GM19240 (cell line): ENCODE measurements around the gene S1PR4.
"Not testable (repeated sequence)": the region's sequence is repeated elsewhere in the genome, so short reads cannot be mapped to it uniquely, and the experiment has no call there.

Experiments used
- DNase-seq: peaks from one replicate; pipeline ENCODE4 v3.0.0; 2011; ENCODE audit warnings: low spot score; ENCODE audit not compliant: insufficient read length

The S1PR4 gene

DNA sequence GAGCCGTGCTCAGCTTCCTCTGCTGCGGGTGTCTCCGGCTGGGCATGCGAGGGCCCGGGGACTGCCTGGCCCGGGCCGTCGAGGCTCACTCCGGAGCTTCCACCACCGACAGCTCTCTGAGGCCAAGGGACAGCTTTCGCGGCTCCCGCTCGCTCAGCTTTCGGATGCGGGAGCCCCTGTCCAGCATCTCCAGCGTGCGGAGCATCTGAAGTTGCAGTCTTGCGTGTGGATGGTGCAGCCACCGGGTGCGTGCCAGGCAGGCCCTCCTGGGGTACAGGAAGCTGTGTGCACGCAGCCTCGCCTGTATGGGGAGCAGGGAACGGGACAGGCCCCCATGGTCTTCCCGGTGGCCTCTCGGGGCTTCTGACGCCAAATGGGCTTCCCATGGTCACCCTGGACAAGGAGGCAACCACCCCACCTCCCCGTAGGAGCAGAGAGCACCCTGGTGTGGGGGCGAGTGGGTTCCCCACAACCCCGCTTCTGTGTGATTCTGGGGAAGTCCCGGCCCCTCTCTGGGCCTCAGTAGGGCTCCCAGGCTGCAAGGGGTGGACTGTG lies 1.2 kb downstream of the S1PR4 start:
- no peak for DNase-seq

DNA sequence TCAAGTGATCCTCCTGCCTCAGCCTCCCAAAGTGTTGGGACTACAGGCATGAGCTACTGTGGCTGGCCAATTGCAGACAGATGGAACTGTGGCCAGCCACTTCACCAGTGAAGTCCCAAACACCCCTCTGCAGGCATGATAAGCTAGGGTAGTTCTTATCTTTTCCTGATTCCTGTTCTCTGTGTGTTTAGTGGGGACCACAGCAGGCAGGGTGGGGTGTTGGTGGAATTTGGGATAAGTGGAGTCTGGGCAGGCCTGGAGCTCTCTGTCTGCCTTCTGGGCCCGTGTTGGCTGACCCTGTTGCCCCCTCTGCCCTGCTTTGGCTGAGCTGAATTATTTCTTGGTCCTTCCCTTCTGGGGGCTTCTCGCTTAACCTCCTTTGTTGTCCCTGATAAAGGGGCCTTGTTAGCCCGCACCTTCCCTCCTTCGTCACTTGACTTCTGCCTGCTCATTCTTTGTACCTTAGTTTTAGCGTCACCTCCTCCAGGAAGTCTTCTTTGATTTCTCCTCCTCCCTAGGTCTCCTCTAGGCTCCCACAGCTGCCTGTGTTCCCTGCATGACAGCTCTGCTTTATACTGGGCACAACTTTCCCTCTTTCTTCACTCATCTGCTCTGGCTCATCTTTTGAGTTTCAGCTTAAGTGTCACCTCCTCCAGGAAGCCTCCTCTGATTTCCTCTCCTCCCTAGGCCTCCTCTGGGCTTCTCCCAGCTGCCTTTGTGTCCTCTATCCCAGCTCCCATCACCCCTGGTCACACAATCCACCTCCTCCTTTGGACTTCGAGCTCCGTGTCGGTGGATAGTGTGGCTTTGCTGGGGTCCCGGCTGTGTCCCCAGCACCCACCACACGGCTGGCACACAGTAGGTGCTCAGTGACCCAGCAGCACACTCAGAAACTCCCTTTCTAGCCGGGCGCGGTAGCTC lies 5.4 kb downstream of the S1PR4 start:
- DNase-seq: no peak

DNA sequence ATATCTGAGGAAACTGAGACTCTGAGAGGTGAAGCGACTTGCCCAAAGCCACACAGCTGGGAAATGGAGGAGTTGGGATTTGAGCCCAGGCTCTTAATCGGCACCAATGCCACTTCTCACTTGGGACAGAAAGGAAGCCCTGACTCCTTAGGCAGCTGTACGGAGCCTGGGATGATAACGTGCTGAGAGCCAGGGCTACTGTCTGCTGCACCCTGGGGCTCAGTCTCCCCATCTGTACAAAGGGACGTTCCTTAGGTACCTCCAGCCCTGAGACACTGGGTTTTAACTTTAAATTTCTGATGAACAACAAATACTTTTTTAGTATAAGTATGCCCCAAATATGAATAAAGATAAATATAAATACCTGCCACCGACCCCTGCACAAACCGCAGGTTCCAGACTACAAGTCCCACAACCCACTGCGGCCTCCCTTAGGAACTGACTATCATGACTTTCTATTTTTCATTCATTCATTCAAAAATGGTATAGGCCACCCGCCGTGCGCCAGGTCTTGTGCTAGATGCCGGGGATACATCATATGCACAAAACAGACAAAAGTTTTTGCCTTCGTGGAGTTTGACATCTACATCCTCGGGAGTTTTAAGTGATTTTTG lies 6.4 kb downstream of the S1PR4 start:
- DNase-seq: no peak

DNA sequence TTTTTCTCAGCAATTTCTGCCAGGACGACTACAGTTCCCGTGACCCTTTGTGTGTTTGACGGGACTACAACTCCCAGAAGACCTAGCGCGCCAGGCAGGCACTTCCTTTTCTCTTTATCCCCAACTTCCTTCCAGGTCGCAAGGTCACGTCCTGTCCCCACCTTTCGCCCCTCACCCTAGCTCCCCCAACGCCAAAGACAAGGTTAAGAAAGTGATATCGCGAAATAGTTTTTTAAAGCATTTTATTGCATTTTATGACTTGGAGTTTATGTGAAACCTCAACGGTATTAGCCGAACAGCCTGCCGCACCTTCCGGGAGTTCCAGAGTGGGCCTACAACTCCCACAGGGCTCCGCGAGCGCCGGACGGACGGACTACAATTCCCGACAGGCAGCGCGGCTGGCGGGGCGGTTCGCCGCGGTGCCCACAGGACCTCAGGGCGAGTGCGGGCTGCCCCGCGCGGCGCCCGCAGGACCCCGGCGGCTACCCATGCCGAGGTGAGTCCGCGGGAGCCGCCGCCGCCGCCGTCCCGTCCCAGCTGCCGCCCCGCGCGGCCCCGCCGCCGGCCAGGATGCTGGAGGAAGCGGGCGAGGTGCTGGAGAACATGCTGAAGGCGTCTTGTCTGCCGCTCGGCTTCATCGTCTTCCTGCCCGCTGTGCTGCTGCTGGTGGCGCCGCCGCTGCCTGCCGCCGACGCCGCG lies 7.0 kb downstream of the S1PR4 start, which contains the start of gene NCLN:
Gene NCLN, plus strand, starts transcription at position 470 of the 699 bp plus-strand sequence. Its CDS starts 101 bp downstream, at position 571.
- DNase-seq: peak; percentile 71

DNA sequence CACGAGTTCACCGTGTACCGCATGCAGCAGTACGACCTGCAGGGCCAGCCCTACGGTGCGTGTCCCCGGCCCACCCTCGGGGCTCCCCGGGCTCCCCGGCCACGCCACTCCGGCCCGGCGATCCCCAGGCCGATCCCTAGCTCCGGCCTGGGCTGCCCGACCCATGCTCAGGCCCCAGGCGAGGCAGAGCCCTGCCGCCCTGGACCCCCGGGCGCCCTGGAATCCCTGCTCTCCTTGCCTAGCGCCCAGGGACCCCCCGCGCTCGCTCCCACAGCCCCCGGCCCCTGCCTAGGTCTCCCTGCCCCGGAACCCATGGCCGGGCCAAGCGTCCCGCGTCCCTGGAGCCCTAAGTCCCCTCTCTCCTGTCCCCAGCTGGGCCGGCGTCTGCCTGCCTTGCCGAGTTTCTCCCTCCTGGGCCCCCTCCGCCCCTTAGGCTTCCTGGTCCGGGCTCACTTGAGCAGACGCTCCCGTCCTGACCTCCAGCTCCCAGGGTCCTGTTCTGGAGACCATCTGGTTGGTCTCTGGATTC lies 7.7 kb downstream of the S1PR4 start:
- DNase-seq: no peak

DNA sequence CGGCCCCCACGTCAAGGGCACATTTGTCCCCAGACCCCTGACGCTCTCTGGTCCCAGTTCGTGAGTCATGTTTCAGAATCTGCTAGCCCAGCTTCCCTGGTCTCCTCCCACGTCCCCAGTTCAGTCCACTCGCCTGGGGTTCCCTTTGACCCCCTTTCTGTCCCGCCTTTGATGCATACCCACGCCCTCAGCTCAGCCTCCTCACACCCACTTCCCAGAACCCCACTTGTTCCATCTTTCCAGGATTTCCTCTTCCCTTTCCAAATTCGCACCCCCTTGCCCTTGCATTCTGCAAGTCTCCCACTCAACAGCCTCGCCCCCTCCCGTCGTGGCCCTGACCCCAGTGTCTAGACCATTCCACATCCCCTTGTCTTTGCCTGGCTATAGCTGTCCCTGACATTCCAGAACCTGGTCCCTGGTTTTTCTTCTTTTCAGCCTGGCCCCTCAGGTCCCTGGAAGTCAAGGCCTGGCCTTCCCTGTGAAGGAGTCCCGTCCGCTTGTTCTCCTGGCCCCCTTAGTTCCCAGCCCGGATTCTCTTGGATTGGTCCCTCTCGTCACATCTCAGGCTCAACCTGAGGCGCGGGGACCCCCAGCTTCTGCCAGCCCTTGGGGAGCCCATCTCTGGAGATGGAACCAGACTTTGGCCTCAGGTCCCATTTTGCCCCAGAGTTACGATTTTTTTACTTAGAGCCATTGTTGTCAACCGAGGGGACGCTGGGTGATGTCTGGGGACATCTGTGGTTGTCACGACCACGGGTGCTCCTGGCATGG lies 8.5 kb downstream of the S1PR4 start:
- no peak for DNase-seq

DNA sequence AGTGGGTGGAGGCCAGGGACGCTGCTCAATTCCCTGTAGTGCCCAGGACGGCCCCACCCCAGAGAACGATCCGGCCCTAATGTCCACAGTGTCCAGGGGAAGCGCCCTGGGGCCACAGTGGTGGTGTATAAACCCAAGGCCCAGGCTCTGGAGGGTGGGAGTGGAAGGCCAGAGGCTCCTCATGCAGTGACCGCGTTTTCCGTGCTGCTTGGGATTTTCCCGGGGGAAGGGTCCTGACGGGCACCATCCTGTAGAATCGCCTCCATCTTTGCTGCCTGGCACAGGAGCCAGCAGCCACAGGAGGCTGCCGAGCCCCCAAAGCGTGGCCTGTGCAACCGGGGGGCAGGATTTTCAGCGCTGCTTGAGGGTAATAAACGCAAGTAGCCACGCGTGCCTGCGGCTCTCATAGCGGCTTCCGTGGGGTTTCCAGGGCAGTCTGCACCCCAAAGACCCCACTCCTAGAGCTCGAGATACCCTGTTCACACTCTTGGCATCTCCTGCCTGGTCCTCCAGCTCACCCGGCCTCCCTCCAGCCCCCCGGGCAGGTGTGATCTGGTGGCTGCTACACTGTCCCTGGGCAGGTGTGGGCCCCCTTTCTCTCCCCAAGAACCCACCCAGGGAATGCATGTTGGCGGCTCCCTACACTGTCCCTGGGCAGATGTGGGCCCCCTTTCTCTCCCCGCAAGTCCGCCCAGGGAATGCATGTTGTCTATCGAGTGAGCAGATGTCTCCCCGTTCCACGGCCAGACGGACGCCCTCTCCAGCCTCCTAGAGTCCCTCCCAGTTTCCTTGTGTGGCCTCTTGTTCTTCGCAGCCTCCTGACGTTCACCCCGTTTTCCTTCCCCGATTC lies 9.3 kb downstream of the S1PR4 start:
- DNase-seq: no peak

DNA sequence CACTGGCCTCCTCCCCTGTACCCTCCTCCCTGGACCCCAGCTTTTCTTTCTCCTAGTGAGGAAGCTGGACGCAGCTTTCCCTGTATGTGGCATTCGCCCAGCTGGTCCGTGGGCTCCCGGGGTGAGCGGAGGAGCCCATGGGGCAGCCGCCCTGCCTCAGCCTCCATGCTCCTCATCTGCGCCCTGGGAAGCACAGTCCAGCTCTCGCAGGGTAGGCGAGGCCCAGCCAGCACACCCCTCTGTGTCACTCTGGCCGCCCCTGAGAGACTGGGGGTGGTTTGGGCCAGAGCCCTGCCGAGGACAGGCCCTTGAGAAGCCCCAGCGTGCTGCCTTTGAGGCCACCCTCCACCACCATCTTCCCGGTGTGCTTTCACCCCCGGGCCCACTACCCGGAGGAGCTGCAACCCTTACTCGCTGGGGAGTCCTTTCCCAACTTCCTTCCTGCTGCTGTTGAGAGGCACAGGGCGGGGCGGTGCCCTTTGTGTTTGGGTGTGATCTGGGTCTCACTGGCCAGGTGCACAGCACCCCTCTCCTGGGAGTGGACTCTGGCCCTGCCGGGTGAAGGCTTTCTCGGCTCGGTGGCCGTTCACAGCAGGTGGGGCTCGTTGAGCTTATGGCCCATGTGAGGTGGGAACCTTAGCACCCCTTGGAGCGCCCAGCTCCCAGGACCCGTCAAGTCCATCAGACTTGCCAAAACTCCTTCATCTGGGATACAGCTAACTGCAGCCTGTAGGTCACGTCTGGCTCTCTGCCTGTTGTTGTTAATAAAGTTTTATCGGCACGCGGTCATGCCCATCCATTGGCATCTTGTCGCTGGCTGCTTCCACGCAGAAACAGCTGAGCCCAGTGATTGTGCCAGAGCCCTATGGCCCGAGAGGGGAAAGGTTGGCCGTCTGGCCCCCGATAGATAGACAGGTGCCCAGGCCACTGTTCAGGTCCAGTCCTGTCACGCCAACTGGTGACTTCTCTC lies 10.3 kb downstream of the S1PR4 start:
- DNase-seq: no peak

DNA sequence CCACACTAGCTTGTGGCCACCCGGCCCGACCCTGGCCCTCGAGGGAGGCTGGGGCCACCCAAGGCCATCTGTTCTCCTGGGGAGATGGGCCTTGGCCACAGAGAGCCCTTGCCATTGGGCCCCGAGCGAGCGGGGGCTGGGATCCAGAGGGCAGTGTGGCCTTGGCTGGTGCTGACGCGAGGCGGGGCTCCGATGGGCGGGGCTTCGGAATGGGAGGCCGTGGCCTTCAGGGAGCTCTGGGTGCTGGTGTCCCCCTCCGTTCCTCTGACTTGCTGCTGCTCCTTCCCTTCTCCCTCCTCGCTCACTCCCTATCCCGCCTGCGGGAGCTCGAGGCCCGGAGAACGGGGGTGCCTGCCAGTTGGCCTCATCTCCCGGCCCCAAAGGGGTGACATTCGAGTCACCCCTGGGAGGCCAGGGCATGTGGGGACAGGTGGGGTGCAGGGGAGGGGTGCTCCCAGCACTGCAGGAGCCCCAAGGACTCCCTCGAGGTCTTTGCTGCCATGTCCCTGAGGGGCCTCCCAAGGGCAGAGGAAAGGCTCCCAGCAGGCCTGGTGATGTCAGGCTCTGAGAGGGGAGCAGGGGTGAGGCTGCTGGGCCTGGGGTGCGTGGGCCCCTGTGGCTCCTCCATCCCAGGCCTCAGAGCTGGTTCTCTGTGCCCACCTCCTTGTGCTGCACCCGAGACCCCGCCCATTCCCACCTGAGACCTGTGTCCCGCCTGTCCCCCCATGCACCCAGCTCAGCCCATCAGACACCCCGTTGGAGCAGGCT lies 11.3 kb downstream of the S1PR4 start:
- no peak for DNase-seq

DNA sequence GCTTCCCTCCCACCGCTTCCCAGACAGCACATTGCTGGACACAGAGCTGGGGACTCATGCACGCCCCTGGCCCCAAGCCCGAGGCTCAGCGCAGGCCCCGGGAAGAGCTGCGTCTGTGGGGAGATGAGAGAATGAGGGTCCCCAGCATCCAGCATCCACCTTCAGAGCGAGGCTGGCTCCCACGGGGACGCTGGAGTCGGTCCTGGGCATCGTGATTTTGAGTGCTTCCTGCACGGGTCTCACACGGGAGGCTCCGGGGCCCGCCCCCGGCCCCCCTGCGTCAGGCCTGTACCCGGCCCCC lies 11.9 kb downstream of the S1PR4 start:
- DNase-seq: no peak

DNA sequence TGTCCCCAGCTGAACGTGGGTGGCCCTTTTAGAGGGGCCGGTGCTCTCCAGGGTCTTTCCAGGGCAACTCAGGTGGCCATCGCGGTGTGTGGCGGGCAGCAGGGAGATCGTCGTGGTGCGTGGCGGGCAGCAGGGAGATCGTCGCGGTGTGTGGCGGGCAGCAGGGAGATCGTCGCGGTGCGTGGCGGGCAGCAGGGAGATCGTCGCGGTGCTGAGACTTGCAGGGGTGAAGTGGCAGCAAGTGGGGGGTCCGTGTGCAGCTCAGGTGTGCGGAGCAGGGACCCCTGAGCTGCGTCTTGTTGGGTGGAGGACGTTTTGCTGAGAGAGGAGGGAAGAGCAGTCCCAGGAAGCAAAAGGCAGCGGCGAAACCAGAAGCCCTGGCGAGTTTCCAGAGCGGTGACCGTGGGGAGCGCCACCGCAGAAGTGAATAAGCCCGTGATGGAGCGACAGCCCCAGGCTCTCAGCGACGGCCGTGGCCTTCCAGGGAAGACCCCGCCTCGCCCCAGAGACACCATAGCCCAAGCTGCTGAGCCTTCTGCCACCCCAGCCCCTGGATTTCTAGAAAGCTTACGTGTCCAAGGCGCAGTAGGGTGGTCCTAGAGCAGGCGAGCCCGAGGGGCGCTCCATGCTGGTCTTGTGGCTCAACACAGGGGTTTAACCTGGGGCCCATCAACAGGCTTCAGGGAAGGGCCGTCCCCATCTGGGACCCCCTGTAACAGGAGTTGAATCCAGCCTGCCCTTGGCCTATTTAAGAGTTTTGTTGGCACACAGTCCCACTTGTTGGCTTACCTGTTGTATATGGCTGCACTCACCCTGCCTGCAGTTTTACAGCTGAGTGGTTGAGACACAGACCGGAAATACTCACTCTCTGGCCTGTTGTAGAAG lies 12.6 kb downstream of the S1PR4 start:
- DNase-seq: no peak

DNA sequence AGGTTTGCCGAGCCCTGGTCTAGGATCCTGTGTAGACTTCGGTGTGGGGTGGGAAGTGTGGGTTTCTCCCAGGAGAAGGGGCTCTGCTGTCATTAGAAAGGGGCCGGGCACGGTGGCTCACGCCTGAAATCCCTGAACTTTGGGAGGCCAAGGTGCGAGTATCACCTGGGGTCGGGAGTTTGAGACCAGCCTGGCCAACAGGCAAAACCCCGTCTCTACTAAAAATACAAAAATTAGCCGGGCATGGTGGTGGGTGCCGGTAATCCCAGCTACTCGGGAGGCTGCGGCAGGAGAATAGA lies 13.2 kb downstream of the S1PR4 start:
- DNase-seq: not testable (repeated sequence)

DNA sequence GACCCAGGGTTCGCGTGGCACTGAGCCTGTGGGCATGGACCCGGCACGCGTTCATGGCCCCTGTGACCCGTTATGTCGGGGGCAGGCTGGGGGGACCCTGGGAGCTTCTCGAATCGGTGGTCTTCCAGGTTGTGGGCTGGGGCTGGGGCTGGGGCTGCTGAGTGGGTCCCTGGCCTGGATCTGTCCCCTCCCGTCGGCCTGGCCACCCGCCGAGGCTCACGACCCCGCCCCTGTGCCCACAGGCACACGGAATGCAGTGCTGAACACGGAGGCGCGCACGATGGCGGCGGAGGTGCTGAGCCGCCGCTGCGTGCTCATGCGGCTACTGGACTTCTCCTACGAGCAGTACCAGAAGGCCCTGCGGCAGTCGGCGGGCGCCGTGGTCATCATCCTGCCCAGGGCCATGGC lies 13.7 kb downstream of the S1PR4 start:
- DNase-seq: no peak

DNA sequence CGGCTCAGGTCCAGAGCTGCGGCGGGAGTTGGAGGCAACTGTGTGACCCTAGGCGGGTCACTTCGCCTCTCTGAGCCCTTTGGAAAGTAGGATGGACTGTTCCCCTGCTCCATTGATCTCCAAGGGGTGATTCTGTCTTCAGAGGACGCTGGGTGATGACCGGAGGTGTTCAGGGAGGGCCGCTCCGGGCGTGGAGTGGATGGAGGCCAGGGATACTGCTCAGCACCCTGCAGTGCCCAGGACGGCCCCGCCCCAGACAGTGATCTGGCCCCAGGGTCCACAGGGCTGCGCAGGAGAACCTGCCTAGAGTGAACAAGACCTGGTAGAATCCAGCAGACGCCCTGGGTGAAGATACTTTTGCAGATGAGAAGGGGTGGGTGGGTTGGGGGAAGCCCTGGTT lies 14.1 kb downstream of the S1PR4 start:
- DNase-seq: no peak

DNA sequence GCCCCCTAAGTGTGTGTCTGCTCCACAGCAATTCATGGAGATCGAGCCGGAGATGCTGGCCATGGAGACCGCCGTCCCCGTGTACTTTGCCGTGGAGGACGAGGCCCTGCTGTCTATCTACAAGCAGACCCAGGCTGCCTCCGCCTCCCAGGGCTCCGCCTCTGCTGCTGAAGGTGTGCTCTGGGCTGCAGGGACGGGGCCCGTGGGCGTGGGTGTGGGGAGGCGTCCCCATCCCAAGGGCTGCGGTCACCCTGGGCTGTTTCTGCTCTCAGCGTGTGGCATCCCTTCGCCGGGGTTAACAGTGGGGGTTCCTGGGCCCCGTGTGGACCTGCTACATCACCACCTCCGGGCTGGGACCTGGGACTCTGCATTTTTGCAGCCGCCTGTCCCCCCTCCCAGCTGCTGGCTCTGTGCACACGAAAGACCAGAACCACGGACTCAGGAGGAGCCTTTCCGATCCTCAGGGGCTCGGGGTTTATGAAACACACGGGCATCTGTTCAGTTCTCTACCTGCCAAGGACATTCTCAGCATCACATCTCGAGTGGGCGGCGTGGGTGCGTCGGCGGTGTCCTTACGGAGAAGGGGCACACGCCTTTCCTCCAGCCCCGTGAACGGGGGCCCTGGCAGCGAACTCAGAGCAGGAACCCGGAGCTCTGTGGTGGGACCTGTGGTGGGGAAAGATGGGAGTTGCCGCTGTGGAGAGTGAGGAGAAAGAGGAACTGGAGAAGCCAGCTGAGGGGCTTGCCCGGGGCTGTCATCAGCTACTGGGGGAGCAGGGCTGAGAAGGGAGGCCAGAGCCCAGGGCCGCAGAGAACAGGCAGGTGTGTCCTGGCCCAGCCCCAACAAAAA lies 14.9 kb downstream of the S1PR4 start:
- DNase-seq: no peak
